ENCODE results near the gene LIN37. TPM values are rescaled to one million over a fixed set of nuclear protein-coding genes. Genes with fewer than 3 reads are reported as not detected.

Gene LIN37
- total and polyA plus RNA-seq, 9 of the 15 experiments (the other 6 are each of a cell fraction or from before 2014, with no cell fraction given) = 1.2 to 12.5 (median 8.6) TPM

DNA sequence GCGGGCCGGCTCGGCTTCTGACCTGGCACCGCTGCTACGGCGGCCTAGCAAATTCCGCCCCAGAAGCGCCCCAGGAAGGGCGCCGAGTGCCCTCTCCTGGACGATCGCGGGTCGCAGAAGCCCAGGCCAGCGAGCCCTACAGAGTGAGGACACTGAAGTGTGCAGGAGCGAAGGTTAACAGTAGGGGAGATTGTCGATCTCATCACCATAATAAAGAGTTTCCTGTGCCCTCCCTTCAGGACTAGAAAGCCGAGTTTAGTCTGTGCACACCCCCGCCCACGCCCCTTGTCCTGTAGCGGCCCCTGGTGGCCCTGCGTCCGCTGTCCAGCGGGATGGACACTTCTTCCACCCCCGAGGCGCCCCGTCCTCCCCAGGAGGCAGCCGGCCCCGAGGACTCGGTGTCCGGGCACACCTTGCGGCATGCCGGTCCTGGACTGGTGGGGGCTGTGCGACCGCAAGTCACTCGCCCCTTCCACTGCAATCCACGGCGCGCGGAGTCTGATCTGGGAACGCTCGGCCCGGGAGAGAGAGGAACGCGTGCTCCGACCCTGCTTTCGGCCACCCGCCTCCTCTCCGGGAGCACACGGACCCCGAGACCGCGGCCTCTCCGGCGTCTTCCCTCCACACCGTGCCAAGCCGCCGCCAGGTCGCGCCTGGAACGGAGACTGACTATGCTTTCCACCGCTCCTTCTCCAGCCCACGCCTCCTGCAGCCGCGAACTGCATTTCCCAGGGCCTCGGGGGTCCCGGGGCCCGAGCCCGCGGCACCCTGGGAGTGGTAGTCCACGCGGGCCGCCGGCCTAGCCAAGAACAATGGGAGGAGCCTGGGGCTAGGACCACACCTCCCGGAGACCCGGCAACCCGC, 31.3 kb upstream of the LIN37 start (continued):
- TF ChIP-seq FOXA1 (IDR thresholded peaks at IDR 0.05; ENCODE audit: borderline replicate concordance) (no peak), MBD2 (IDR thresholded peaks at IDR 0.05; ENCODE audit: borderline replicate concordance, low read depth) (peak; percentile 83), NCOA6 (IDR thresholded peaks at IDR 0.05) (no peak), SRSF7 (optimal IDR thresholded peaks at IDR 0.05; ENCODE audit: low read depth, low read length) (no peak), DACH1 (IDR thresholded peaks at IDR 0.05; ENCODE audit: partially characterized antibody) (no peak), KHSRP (IDR thresholded peaks at IDR 0.05) (no peak), U2AF1 (optimal IDR thresholded peaks at IDR 0.05; ENCODE audit: low read depth, low read length) (peak; percentile 66), ARID1B (IDR thresholded peaks at IDR 0.05) (0 out of 2 replicates have a peak, but pooled peaks have one; percentile 36), MED1 (CRISPR knock-in tag; IDR thresholded peaks at IDR 0.05; ENCODE audit: borderline replicate concordance) (no peak), PHB (CRISPR knock-in tag; IDR thresholded peaks at IDR 0.05) (no peak), LARP7 (IDR thresholded peaks at IDR 0.05) (no peak), RCOR1 (IDR thresholded peaks at IDR 0.05; ENCODE audit: borderline replicate concordance in 1 of 2, low read depth in 2 of 2, low read length in 2 of 2) (peak in 1 of 2 experiments; percentile 83; a peak in 2 of 4 replicates), HMG20A (CRISPR knock-in tag; conservative IDR thresholded peaks at IDR 0.05) (no peak), CREBBP (IDR thresholded peaks at IDR 0.05; ENCODE audit: low read depth, low read length) (no peak), POLR3A (IDR thresholded peaks at IDR 0.05; ENCODE audit: borderline replicate concordance, extremely low read depth, insufficient read depth, insufficient read length) (no peak), TOE1 (IDR thresholded peaks at IDR 0.05; ENCODE audit: borderline replicate concordance) (peak; percentile 54; the same call in 1 of the 2 replicates), TOE1 (CRISPR knock-in tag; IDR thresholded peaks at IDR 0.05; ENCODE audit: borderline replicate concordance, low read depth) (0 out of 2 replicates have a peak, but pooled peaks have one; percentile 62), OTX1 (CRISPR knock-in tag; IDR thresholded peaks at IDR 0.05) (no peak), NFIC (IDR thresholded peaks at IDR 0.05) (0 out of 2 replicates have a peak, but pooled peaks have one; percentile 11)
- TF ChIP-seq, protein P1, sequence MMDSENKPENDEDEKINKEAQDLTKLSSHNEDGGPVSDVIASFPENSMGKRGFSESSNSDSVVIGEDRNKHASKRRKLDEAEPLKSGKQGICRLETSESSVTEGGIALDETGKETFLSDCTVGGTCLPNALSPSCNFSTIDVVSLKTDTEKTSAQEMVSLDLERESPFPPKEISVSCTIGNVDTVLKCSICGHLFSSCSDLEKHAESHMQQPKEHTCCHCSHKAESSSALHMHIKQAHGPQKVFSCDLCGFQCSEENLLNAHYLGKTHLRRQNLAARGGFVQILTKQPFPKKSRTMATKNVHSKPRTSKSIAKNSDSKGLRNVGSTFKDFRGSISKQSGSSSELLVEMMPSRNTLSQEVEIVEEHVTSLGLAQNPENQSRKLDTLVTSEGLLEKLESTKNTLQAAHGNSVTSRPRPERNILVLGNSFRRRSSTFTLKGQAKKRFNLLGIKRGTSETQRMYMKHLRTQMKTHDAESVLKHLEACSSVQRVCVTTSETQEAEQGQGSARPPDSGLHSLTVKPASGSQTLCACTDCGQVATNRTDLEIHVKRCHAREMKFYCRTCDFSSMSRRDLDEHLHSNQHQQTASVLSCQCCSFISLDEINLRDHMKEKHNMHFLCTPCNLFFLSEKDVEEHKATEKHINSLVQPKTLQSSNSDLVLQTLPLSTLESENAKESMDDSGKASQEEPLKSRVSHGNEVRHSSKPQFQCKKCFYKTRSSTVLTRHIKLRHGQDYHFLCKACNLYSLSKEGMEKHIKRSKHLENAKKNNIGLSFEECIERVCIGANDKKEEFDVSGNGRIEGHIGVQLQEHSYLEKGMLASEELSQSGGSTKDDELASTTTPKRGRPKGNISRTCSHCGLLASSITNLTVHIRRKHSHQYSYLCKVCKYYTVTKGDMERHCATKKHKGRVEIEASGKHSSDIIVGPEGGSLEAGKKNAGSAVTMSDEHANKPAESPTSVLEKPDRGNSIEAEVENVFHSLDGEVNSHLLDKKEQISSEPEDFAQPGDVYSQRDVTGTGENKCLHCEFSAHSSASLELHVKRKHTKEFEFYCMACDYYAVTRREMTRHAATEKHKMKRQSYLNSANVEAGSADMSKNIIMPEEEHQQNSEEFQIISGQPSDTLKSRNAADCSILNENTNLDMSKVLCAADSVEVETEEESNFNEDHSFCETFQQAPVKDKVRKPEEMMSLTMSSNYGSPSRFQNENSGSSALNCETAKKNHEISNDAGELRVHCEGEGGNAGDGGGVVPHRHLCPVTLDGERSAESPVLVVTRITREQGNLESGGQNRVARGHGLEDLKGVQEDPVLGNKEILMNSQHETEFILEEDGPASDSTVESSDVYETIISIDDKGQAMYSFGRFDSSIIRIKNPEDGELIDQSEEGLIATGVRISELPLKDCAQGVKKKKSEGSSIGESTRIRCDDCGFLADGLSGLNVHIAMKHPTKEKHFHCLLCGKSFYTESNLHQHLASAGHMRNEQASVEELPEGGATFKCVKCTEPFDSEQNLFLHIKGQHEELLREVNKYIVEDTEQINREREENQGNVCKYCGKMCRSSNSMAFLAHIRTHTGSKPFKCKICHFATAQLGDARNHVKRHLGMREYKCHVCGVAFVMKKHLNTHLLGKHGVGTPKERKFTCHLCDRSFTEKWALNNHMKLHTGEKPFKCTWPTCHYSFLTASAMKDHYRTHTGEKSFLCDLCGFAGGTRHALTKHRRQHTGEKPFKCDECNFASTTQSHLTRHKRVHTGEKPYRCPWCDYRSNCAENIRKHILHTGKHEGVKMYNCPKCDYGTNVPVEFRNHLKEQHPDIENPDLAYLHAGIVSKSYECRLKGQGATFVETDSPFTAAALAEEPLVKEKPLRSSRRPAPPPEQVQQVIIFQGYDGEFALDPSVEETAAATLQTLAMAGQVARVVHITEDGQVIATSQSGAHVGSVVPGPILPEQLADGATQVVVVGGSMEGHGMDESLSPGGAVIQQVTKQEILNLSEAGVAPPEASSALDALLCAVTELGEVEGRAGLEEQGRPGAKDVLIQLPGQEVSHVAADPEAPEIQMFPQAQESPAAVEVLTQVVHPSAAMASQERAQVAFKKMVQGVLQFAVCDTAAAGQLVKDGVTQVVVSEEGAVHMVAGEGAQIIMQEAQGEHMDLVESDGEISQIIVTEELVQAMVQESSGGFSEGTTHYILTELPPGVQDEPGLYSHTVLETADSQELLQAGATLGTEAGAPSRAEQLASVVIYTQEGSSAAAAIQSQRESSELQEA (IDR thresholded peaks at IDR 0.05; ENCODE audit: low read depth) = peak; percentile 72
- TF ChIP-seq, protein P2, sequence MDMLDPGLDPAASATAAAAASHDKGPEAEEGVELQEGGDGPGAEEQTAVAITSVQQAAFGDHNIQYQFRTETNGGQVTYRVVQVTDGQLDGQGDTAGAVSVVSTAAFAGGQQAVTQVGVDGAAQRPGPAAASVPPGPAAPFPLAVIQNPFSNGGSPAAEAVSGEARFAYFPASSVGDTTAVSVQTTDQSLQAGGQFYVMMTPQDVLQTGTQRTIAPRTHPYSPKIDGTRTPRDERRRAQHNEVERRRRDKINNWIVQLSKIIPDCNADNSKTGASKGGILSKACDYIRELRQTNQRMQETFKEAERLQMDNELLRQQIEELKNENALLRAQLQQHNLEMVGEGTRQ (CRISPR knock-in tag; IDR thresholded peaks at IDR 0.05) = 0 out of 2 replicates have a peak, but pooled peaks have one; percentile 12

Measured in K562 (cell line).